ENCODE data around the gene CDC42BPG. TPM values are rescaled to one million over a fixed set of nuclear protein-coding genes. Genes with fewer than 3 reads are reported as not detected.

Gene CDC42BPG
- total RNA-seq, 1 experiment from 2014 or later = 4.1 TPM

DNA sequence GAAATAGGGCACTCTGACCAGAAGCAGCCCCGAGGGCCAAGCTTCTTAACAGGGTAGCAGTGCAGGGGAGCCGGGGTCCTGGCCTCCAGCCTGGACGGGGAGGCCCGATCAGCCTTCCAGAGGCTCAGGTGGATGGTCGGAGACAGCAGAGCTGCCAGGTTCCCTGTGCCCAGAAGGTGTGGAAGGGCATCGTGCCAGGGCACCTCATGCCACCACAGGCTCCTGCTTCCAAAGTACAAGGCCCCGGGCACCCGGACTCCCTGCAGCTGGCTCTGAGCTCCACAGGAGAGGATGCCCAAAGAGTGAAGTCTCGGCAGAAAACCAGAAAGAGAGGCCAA lies 19.7 kb upstream of the CDC42BPG start:
- Histone ChIP-seq H3K4me3 (ENCODE audit: low read depth in 2 of 2, low read length in 2 of 2) (peak overlapping the region in 1 of 2 experiments; percentile 13; a peak in 1 of 4 replicates), H3K9me3 (ENCODE audit: control insufficient read depth, insufficient read depth, low read depth, low read length) (no peaks in the 10 kb centered on the region), H3K27me3 (ENCODE audit: control insufficient read depth, insufficient read depth, low read length) (no peaks in the 10 kb centered on the region), H3K36me3 (ENCODE audit: control insufficient read depth, insufficient read depth, low read length) (no peaks in the 10 kb centered on the region), H3K27ac (ENCODE audit: low read length) (peak overlapping the region; percentile 85), H3K4me1 (ENCODE audit: control insufficient read depth, insufficient read depth, low read length) (peaks cover 63% of the 10 kb centered on the region)
- DNase-seq (ENCODE audit: low read depth, low spot score) (no peak), ATAC-seq (peak; percentile 22)
- no TSS peak for BruUV-seq (replicated peaks)
- intact Hi-C loops (cut with micrococcal nuclease; ENCODE audit: unreplicated experiment) = no loop called here
- ChIA-PET CTCF (interaction anchor here (1.6 to 1.7 kb wide), 2 partner anchors 11 to 12 kb away, joined by 7 to 8 read pairs; no protein-coding TSS in a partner anchor), POLR2A (interaction anchor here (1.3 kb wide), 1 partner anchor 30 kb away, joined by 3 read pairs; no protein-coding TSS in a partner anchor)
- in situ Hi-C loops (cut with HindIII; ENCODE audit: low pct_unique_long_range_greater_than_20kb, low sequenced_read_pairs) = no loop called here
- TF ChIP-seq POLR2AphosphoS5 (IDR thresholded peaks at IDR 0.05; ENCODE audit: low read depth, low read length) (no peak), SIN3A (IDR thresholded peaks at IDR 0.05; ENCODE audit: borderline replicate concordance, insufficient read depth, low read depth, low read length) (no peak), TCF7L2 (IDR thresholded peaks at IDR 0.05; ENCODE audit: low read depth, low read length) (no peak)
- TF ChIP-seq, protein P1, sequence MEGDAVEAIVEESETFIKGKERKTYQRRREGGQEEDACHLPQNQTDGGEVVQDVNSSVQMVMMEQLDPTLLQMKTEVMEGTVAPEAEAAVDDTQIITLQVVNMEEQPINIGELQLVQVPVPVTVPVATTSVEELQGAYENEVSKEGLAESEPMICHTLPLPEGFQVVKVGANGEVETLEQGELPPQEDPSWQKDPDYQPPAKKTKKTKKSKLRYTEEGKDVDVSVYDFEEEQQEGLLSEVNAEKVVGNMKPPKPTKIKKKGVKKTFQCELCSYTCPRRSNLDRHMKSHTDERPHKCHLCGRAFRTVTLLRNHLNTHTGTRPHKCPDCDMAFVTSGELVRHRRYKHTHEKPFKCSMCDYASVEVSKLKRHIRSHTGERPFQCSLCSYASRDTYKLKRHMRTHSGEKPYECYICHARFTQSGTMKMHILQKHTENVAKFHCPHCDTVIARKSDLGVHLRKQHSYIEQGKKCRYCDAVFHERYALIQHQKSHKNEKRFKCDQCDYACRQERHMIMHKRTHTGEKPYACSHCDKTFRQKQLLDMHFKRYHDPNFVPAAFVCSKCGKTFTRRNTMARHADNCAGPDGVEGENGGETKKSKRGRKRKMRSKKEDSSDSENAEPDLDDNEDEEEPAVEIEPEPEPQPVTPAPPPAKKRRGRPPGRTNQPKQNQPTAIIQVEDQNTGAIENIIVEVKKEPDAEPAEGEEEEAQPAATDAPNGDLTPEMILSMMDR (IDR thresholded peaks at IDR 0.05) = no peak
- TF ChIP-seq, protein P2, sequence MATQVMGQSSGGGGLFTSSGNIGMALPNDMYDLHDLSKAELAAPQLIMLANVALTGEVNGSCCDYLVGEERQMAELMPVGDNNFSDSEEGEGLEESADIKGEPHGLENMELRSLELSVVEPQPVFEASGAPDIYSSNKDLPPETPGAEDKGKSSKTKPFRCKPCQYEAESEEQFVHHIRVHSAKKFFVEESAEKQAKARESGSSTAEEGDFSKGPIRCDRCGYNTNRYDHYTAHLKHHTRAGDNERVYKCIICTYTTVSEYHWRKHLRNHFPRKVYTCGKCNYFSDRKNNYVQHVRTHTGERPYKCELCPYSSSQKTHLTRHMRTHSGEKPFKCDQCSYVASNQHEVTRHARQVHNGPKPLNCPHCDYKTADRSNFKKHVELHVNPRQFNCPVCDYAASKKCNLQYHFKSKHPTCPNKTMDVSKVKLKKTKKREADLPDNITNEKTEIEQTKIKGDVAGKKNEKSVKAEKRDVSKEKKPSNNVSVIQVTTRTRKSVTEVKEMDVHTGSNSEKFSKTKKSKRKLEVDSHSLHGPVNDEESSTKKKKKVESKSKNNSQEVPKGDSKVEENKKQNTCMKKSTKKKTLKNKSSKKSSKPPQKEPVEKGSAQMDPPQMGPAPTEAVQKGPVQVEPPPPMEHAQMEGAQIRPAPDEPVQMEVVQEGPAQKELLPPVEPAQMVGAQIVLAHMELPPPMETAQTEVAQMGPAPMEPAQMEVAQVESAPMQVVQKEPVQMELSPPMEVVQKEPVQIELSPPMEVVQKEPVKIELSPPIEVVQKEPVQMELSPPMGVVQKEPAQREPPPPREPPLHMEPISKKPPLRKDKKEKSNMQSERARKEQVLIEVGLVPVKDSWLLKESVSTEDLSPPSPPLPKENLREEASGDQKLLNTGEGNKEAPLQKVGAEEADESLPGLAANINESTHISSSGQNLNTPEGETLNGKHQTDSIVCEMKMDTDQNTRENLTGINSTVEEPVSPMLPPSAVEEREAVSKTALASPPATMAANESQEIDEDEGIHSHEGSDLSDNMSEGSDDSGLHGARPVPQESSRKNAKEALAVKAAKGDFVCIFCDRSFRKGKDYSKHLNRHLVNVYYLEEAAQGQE (IDR thresholded peaks at IDR 0.05; ENCODE audit: insufficient read depth in 1 of 2, low read depth in 2 of 2, low read length in 1 of 2) = no peak; a peak in 1 of 4 replicates

DNA sequence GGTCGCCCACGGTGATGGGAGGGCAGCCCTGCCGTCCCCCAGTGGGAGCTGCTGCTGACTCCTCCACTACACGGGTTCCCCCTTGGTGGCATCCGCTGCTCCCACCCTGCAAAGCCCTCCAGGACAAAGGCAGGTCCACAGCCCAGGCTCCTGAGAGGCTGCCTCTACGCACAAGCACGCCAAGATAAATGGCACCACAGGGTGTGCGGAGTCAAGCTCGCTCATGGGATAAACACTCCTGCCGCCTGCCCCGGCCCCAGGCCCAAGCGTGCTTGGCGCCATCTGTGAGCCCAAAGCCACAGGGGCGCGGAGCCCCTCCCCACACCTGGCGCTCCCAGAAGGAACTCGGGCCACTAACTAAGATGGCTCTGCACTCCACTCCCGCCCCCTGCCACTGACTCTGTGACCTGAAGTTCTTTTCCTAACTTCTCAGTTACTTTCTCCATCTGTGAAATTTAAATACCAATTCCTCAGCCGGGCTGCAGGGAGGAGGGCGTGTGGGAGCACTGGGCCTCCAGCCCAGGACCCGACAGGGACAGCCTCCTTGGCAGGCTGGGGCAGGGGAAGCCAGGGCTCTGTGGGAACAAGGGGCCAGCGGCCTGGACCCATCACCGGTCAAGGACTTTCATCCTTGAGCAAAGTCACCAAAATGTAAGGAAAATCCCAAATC lies 19.1 kb upstream of the CDC42BPG start:
- intact Hi-C loops (cut with micrococcal nuclease; ENCODE audit: unreplicated experiment) (no loop called here), in situ Hi-C loops (cut with HindIII; ENCODE audit: low pct_unique_long_range_greater_than_20kb, low sequenced_read_pairs) (no loop called here)
- H3K9me3 ChIP-seq (ENCODE audit: control insufficient read depth, insufficient read depth, low read depth, low read length) = no peaks in the 10 kb centered on the region
- POLR2A ChIA-PET = interaction anchor here (1.3 kb wide), 1 partner anchor 31 kb away, joined by 3 read pairs; no protein-coding TSS in a partner anchor
- no peaks in the 10 kb centered on the region for H3K36me3 ChIP-seq (ENCODE audit: control insufficient read depth, insufficient read depth, low read length)
- TF ChIP-seq TCF7L2 (IDR thresholded peaks at IDR 0.05; ENCODE audit: low read depth, low read length) (no peak), POLR2AphosphoS5 (IDR thresholded peaks at IDR 0.05; ENCODE audit: low read depth, low read length) (no peak), SIN3A (IDR thresholded peaks at IDR 0.05; ENCODE audit: borderline replicate concordance, insufficient read depth, low read depth, low read length) (no peak)
- TF ChIP-seq, protein P2 (IDR thresholded peaks at IDR 0.05; ENCODE audit: insufficient read depth in 1 of 2, low read depth in 2 of 2, low read length in 1 of 2) = no peak
- TF ChIP-seq, protein P1 (IDR thresholded peaks at IDR 0.05) = no peak
- peak overlapping the region in 1 of 2 experiments; percentile 13; a peak in 1 of 4 replicates for H3K4me3 ChIP-seq (ENCODE audit: low read depth in 2 of 2, low read length in 2 of 2)
- DNase-seq (ENCODE audit: low read depth, low spot score) (no peak), ATAC-seq (no peak)
- BruUV-seq (replicated peaks) = no TSS peak
- H3K4me1 ChIP-seq (ENCODE audit: control insufficient read depth, insufficient read depth, low read length) = peaks cover 63% of the 10 kb centered on the region
- H3K27ac ChIP-seq (ENCODE audit: low read length) = peak overlapping the region; percentile 85
- H3K27me3 ChIP-seq (ENCODE audit: control insufficient read depth, insufficient read depth, low read length) = no peaks in the 10 kb centered on the region
- CTCF ChIA-PET = interaction anchor here (0.6 to 1.7 kb wide), 2 partner anchors 10 to 12 kb away, joined by 8 read pairs; no protein-coding TSS in a partner anchor
